Stimulated activated naive CD8-positive, alpha-beta T cell treated with anti-CD3 and anti-CD28 coated beads, Interleukin-15, Interleukin-2, amounts not matched to agents 100 U/mL and 50 U/mL, for 24 hours (primary cell): ENCODE data around the gene ZC3H12C.
"Not testable (repeated sequence)": the region's sequence is repeated elsewhere in the genome, so short reads cannot be mapped to it uniquely, and the experiment has no call there.

Experiments used
- ATAC-seq: fragments of 150-1000 bp; cut with Tn5 transposase; one replicate; pipeline ENCODE4 v1.10.0; 2021
- DNase-seq: peaks from one replicate; pipeline ENCODE4 v3.0.0; 2021

ZC3H12C gene

DNA sequence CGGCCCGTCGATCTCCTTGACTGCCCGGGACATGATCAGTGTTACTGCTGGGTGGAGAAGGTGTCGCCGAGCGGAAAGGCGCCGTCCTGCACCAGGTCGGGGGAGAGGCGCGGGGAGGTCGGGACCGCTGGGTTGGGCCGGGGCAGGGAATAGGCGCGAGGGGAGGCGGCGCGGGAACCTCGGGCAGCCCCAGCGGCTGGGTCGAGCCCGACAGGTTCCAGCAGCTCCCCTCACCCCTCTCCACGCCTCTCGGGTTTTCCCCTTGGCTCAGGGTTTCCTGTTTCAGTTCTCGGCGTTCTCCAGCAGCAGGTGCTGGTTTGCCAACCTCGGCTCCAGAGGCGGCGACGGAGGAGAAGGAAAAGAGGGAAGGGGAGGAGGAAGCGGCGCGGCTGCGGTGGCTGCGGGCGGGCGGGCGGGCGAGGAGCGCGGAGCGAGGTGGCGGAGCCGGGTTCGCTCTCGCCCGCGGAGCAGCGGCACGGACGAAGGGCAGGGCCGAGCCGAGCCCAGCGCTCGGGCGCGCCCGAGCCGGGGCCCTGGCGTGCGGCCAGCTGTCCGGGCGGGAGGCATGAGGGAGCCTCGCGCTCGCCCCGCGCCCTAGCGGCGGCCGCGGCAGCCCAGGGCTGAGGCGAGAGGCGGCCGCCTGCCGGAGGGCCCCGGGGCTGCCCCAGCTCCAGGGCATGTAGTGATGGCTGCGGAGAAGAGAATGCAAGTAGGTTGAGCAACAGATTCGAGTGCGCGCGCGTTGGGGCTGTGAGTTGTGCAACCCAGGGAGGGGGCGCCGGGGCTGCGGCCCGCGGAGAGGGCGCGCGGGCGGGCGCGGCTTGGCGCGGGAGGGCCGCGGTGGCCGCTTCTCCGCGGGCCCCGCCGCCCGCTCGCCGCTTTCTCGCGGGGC, at the start of gene ZC3H12C:
Gene ZC3H12C, plus strand, starts transcription at position 878 of the 892 bp plus-strand sequence. CDS start 20 bp downstream, outside the sequence.
- DNase-seq (peak; percentile 65), ATAC-seq (peak; percentile 66)

- ATAC-seq: no peak
- DNase-seq: no peak
These were observed 48.8 kb upstream of the ZC3H12C start for GRCh38 chr11:110044226-110044968.

GRCh38 chr11:110046775-110047380, 46.3 kb upstream of the ZC3H12C start:
- no peak for DNase-seq
- ATAC-seq: no peak

DNA sequence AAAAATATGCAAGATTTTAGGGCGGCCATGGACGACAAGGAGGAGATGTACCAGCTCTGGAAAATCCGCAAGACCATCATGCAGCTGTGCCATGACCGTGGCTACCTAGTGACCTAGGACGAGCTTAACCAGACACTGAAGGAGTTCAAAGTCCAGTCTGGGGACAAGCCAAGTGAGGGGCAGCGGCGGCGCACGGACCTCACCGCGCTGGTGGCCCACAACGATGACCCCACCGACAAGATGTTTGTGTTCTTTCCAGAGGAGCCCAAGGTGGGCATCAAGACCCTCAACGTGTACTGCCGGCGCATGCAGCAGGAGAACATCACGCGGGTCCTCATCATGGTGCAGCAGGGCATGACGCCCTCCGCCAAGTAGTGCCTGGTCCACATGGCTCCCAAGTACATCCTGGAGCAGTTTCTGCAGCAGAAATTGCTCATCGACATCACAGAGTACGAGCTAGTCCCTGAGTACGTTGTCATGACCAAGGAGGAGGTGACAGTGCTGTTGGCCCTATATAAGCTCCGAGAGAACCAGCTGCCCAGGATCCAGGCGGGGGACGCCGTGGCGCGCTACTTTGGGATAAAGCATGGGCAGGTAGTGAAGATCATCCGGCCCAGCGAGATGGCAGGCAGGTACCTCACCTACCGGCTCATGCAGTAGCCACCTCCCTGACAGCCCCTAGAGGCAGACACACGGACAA, 43.5 kb upstream of the ZC3H12C start:
- no peak for DNase-seq
- no peak for ATAC-seq

DNA sequence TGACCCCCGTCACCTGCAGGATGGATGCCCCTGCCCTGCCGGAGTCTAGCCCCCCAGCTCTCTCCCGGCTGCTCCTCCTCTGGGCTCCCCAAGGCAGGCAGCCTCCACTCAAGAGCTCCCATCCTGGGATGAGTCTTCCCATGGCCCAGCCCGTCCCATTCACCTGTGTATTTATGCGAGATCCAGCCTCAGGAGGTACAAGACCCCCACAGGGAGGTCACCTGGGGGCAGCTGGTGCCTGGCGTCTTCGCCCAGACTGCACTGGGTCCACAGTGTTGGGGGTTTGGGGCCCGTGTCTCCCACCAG, 43.0 kb upstream of the ZC3H12C start:
- ATAC-seq: no peak
- no peak for DNase-seq

DNA sequence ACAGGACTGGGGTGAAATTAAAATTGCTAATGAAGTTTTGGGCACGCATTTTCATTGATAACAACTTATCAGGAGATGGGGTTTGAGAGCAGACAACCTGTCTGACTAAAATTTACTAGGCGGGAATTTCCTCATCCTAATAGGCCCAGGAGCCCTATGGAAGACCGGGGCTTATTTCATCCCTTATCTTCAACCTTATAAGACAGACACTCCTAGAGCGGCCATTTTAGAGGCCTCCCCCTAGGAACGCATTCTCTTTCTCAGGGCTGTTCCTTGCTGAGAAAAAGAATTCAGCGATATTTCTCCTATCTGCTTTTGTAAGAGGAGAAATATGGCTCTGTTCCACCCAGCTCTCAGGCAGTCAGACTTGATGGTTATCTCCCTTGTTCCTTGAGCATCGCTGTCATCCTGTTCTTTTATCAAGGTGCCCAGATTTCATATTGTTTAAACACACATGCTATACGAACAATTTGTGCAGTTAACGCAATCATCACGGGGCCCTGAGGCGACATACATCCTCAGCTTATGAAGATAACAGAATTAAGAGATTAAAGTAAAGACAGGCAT, 39.3 kb upstream of the ZC3H12C start:
- ATAC-seq (no peak), DNase-seq (no peak)

DNA sequence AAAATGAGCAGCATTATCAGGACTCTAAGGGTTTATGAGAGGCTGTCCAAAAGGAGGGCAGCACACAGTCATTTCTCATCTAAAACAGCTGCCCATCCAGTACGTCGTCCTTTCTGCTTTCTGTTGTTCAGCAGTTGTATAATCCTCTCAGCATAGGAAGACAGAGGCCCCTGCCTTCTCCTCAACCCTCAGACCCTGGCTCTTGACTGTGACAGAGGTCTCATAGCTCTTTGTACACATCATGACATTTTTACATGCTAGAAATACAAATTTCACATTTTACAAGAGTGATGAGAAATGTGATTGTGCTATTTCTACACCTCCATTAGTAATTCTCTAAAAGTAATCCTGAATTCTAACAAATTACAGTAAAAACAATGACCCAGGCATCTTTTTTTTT, 36.2 kb upstream of the ZC3H12C start:
- ATAC-seq (no peak), DNase-seq (no peak)

GRCh38 chr11:110059706-110060463, 33.3 kb upstream of the ZC3H12C start:
- ATAC-seq (no peak), DNase-seq (no peak)

DNA sequence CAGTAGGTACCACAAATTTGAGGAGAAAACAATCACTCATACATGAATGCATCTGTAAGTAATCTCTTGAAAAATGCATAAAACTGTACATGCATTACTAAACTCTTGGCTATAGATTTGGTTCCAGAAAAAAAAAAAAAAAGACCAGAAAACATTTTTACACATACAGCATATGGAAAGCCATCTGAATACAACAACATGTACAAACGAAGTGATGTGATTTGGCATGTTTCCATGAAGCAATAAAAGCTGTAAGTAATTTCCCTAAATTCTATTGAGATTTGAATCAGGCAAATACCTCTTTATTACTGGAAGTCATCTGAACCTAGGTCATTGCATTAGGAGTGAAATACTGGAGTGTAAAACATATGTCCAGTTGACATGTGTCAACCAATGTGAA, 31.9 kb upstream of the ZC3H12C start:
- DNase-seq (no peak), ATAC-seq (no peak)

GRCh38 chr11:110062247-110062646, 30.9 kb upstream of the ZC3H12C start:
- ATAC-seq (no peak), DNase-seq (no peak)

DNA sequence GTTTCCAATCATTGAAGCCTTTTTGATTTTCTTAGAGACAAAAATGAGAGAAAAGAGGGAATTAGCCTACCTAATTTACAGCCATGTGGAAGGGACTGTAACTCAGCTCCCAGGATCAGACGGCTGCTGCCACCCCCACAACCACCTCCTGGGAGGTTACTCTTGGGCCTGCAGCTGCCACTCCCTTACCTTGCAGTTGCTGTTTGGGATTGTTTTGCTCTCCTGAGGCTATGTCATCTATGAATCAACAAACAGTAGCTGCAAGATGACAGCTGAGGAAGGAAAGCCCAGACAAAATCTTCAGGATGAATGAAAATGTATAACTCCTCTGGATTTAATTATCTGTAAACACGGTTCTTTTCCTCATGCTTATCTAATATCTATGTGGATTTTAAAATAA, 28.0 kb upstream of the ZC3H12C start:
- ATAC-seq (no peak), DNase-seq (no peak)

- DNase-seq, ATAC-seq: not testable (repeated sequence)
These were observed 25.2 kb upstream of the ZC3H12C start for GRCh38 chr11:110068001-110068400.

- no peak for ATAC-seq
- DNase-seq: no peak
These were observed 23.9 kb upstream of the ZC3H12C start for GRCh38 chr11:110069158-110069737.

GRCh38 chr11:110070176-110070575, 23.0 kb upstream of the ZC3H12C start:
- ATAC-seq (no peak), DNase-seq (no peak)

DNA sequence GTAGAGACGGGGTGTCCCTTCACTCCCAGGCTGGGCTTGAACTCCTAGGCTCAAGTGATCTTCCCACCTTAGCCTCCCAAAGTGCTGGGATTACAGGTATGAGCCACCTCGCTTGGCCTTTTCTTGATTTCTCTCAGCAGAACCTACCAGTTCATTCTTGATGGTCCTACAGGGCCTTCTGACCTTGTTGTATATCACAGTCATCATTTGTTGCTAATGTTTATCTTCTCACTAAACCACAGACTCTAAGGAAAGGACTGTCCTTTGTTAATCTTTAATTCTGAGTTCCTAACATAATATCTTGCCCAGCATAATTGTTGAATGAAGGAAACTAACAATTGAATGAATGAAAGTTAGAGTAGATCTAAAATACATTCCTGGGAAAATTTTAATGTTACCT, 22.0 kb upstream of the ZC3H12C start:
- DNase-seq (no peak), ATAC-seq (no peak)

GRCh38 chr11:110072930-110073329, 20.3 kb upstream of the ZC3H12C start:
- DNase-seq (no peak), ATAC-seq (no peak)

DNA sequence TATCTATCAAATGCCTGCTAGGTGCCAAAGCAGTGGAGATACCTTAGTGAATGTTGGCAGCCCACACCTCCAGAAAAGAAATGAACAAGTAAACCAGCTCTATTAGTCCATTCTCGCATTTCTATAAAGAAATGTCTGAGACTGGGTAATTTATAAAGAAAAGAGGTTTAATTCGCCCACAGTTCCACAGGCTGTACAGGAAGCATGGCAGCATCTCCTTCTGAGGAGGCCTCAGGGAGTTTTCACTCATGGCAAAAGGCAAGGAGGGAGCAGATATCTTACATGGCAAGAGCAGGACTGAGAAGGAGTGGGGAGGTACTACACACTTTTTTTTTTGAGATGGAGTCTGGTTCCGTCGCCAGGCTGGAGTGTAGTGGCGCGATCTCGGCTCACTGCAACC, 18.7 kb upstream of the ZC3H12C start:
- no peak for ATAC-seq
- DNase-seq: no peak

DNA sequence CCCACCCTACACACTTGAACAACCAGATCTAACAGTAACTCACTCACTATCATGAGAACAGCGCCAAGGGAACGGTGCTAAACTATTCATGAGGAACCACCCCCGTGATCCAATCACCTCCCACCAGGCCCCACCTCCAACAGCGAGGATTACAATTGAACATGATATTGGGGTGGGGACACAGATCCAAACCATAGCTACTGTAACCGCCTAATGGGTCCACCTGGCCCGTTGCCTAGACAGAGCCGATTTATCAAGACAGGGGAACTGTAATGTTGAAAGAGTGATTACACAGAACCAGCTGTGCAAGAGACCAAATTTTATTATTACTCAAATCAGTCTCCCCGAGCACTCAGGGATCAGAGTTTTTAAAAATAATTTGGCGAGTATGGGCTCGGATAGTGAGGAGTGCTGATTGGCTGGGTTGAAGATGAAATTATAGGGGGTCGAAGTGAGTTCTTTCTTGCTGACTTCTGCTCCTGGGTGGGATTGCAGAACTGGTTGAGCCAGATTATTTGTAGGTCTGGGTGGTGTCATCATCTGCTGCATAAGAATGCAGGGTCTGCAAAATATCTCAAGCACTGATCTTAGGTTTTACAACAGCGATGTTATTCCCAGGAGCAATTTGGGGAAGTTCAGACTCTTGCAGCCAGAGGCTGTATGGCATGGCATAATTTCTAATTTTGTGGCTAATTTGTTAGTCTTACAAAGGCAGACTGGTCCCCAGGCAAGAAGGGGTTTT, 17.9 kb upstream of the ZC3H12C start:
- DNase-seq (no peak), ATAC-seq (no peak)

- no peak for ATAC-seq
These were observed 17.4 kb upstream of the ZC3H12C start for GRCh38 chr11:110075847-110076208.

GRCh38 chr11:110076371-110076965, 16.7 kb upstream of the ZC3H12C start:
- DNase-seq (no peak), ATAC-seq (no peak)

More at GRCh38 chr11:110075847-110076208, 17.4 kb upstream of the ZC3H12C start:
- no peak for DNase-seq
